Measurements from ENCODE around the gene FBXW8.

- TF ChIP-seq CTCF (IDR thresholded peaks at IDR 0.05; ENCODE audit: low read depth, low read length, missing input control): no peak
- no peak for TF ChIP-seq ATF3 (IDR thresholded peaks at IDR 0.05)
- TF ChIP-seq GABPA (IDR thresholded peaks at IDR 0.05 in 1 of 2, conservative IDR thresholded peaks at IDR 0.05 in 1 of 2): no peak
- TF ChIP-seq JUND (IDR thresholded peaks at IDR 0.05): no peak
- no peak for TF ChIP-seq SP1 (IDR thresholded peaks at IDR 0.05)
- TF ChIP-seq MAX (IDR thresholded peaks at IDR 0.05): no peak
- TF ChIP-seq YY1 (IDR thresholded peaks at IDR 0.05): no peak
- TF ChIP-seq REST (IDR thresholded peaks at IDR 0.05): no peak
- no peak for TF ChIP-seq TAF1 (conservative IDR thresholded peaks at IDR 0.05)
- no peak for TF ChIP-seq ZBTB33 (IDR thresholded peaks at IDR 0.05)
- no peak for TF ChIP-seq HNF4A (conservative IDR thresholded peaks at IDR 0.05)
- no peak for TF ChIP-seq EGR1 (IDR thresholded peaks at IDR 0.05; ENCODE audit: low read depth in 2 of 2)
- no peak for TF ChIP-seq RAD21 (IDR thresholded peaks at IDR 0.05)
- no peak for TF ChIP-seq FOXA1 (IDR thresholded peaks at IDR 0.05)
These were observed 29.9 kb upstream of the FBXW8 start for GRCh38 chr12:116880817-116881324.

Data from liver (tissue), 3 donors.